Measurements from ENCODE around the gene GPN1. TPM values are rescaled to one million over a fixed set of nuclear protein-coding genes. Genes with fewer than 3 reads are reported as not detected.

The GPN1 gene
- total and polyA plus RNA-seq, 3 donors from 2014 or later = 28.8 to 77.5 (median 29.3) TPM

DNA sequence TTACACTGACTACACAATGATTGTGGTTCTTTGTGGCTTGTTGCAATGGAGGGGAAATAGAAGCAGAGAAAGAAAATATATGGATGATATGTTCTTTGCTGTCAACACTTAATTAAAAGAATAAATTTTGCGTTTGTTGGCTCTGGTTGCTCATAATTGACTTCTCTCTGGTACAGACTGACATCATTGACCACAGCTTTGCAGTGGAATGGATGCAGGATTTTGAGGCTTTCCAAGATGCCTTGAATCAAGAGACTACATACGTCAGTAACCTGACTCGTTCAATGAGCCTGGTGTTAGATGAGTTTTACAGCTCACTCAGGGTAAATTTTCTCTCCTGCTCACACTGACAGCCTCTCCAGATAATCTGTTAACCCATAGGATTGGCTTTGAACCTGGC, 9.9 kb downstream of the GPN1 start:
- no peaks in the 10 kb centered on the region for H3K36me3 ChIP-seq (ENCODE audit: low read depth, missing control alignments)

DNA sequence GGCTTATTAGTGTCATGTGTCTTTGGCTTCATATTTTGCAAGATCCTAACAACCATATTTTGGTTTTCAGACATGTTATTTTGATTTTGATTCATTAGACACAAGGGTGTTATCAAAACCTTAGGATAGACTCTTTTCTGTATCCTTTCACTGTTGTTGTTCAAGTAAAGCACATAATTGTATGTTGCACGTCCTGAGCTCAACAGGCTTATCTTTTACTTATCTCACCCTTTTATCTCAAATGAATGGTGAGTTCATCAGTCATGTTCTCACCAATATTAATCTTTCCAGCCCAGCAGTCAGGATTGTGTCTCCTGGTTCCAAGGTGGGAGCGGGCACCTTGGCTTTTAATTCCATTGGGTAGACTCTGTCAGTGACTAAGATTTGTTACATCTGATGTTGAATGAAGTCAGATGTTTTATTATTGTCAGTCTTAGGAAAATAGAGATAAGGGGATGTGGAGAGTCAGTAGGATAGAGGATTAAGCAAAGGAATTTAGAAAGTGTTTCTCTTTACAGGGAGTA, 11.9 kb downstream of the GPN1 start:
- no peaks in the 10 kb centered on the region for H3K9me3 ChIP-seq
- DNase-seq = no peak
- H3K27me3 ChIP-seq = no peaks in the 10 kb centered on the region
- H3K4me3 ChIP-seq = no peak overlapping the region
- intact Hi-C loops (cut with DNase I; ENCODE audit: low total_unique reads) = no loop called here
- no peaks in the 10 kb centered on the region for H3K36me3 ChIP-seq (ENCODE audit: low read depth, missing control alignments)
- WGBS, 2 donors = 70 to 80% methylated on average over 2 of the region's 2 CpGs
- H3K27ac ChIP-seq = no peak overlapping the region
- H3K4me1 ChIP-seq = no peaks in the 10 kb centered on the region
- no peak for TF ChIP-seq POLR2A (IDR thresholded peaks at IDR 0.05)
- TF ChIP-seq CTCF (IDR thresholded peaks at IDR 0.05) = no peak

More for the DNA sequence above, 9.9 kb downstream of the GPN1 start:
- Histone ChIP-seq H3K9me3 (no peaks in the 10 kb centered on the region), H3K4me3 (no peak overlapping the region), H3K27ac (no peak overlapping the region), H3K4me1 (no peaks in the 10 kb centered on the region), H3K27me3 (no peaks in the 10 kb centered on the region)
- intact Hi-C loops (cut with DNase I; ENCODE audit: low total_unique reads) = no loop called here
- no peak for TF ChIP-seq CTCF (IDR thresholded peaks at IDR 0.05)
- no peak for TF ChIP-seq POLR2A (IDR thresholded peaks at IDR 0.05)
- DNase-seq = no peak
- WGBS, 2 donors = 55 to 57% methylated on average over 3 of the region's 3 CpGs

GRCh38 chr2:27645197-27645596, 16.3 kb downstream of the GPN1 start:
- Histone ChIP-seq H3K36me3 (ENCODE audit: low read depth, missing control alignments) (no peaks in the 10 kb centered on the region), H3K4me3 (no peak overlapping the region), H3K27me3 (no peaks in the 10 kb centered on the region), H3K27ac (no peak overlapping the region), H3K4me1 (no peaks in the 10 kb centered on the region), H3K9me3 (no peaks in the 10 kb centered on the region)
- intact Hi-C loops (cut with DNase I; ENCODE audit: low total_unique reads) = no loop called here
- no peak for DNase-seq
- TF ChIP-seq CTCF (IDR thresholded peaks at IDR 0.05) (no peak), POLR2A (IDR thresholded peaks at IDR 0.05) (no peak)

- intact Hi-C loops (cut with DNase I; ENCODE audit: low total_unique reads) = no loop called here
- DNase-seq = no peak
- Histone ChIP-seq H3K27ac (no peak overlapping the region), H3K4me3 (no peak overlapping the region), H3K36me3 (ENCODE audit: low read depth, missing control alignments) (no peaks in the 10 kb centered on the region), H3K27me3 (no peaks in the 10 kb centered on the region), H3K4me1 (no peaks in the 10 kb centered on the region), H3K9me3 (no peaks in the 10 kb centered on the region)
- TF ChIP-seq CTCF (IDR thresholded peaks at IDR 0.05) = no peak
- no peak for TF ChIP-seq POLR2A (IDR thresholded peaks at IDR 0.05)
Measured at GRCh38 chr2:27647289-27647688, 18.4 kb downstream of the GPN1 start.

DNA sequence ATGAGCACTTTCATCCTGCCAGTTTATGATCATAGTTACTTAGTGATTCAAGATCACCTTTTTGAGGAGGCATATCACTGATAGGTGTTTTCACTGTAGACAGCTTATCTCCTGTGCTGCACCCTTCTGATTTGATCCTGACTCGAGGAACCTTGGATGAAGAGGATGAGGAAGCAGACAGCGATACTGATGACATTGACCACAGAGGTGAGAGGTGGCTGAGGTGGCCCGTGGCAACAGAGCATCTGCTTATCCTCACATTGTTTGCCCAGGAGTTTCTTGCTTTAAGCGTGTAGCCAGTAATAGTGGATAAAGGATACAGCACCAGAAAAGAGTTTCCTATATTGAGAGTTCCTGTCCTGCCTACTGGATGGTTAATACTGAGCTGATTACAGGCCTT, 18.9 kb downstream of the GPN1 start:
- no peak for TF ChIP-seq CTCF (IDR thresholded peaks at IDR 0.05)
- no peak for TF ChIP-seq POLR2A (IDR thresholded peaks at IDR 0.05)
- no peak for DNase-seq
- intact Hi-C loops (cut with DNase I; ENCODE audit: low total_unique reads) = no loop called here
- no peaks in the 10 kb centered on the region for H3K4me1 ChIP-seq
- H3K27me3 ChIP-seq = no peaks in the 10 kb centered on the region
- WGBS, 2 donors = 79 to 84% methylated on average over 4 of the region's 4 CpGs
- H3K36me3 ChIP-seq (ENCODE audit: low read depth, missing control alignments) = no peaks in the 10 kb centered on the region
- H3K27ac ChIP-seq = no peak overlapping the region
- no peak overlapping the region for H3K4me3 ChIP-seq
- H3K9me3 ChIP-seq = no peaks in the 10 kb centered on the region
